Medulla oblongata (tissue), 1 donor: ENCODE data around the gene CALD1.

ENCODE experiments used
- DNase-seq: peaks from one replicate; pipeline ENCODE4 v3.0.0-alpha.2; 2015; ENCODE audit errors: extremely low spot score

The CALD1 gene

GRCh38 chr7:134926396-134926795 is 147.0 kb downstream of the CALD1 start:
- no peak for DNase-seq

GRCh38 chr7:134927076-134927475 is 147.6 kb downstream of the CALD1 start:
- DNase-seq, result no peak

GRCh38 chr7:134927723-134928122 is 148.3 kb downstream of the CALD1 start:
- no peak for DNase-seq

GRCh38 chr7:134928554-134928953 is 149.1 kb downstream of the CALD1 start:
- no peak for DNase-seq

GRCh38 chr7:134931487-134931886 is 152.1 kb downstream of the CALD1 start:
- DNase-seq, result no peak

- no peak for DNase-seq
Observed at GRCh38 chr7:134932707-134933370, 153.4 kb downstream of the CALD1 start.

GRCh38 chr7:134933460-134934068 is 154.1 kb downstream of the CALD1 start:
- no peak for DNase-seq

GRCh38 chr7:134935701-134936100 is 156.3 kb downstream of the CALD1 start:
- no peak for DNase-seq

GRCh38 chr7:134936893-134937510 is 157.6 kb downstream of the CALD1 start:
- DNase-seq, result no peak

DNA sequence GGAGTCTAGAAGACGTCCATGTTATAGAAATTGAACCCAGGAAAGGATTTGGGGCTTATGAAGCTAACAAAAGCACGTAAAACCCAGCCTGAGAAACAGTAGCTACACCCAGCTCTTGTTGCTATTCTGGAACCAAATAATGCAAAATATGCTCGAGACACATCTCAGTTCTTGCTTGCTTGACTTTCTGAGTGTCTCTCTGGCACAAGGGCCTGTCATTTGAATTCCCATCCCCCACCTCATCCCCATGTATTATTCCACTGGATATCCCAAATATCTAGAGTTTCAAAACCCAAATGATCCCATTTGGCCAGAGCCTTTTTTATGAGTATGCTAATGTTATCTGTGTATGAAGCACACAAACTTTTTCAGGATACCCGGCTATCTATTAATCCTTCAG is 158.7 kb downstream of the CALD1 start:
- DNase-seq, result no peak

GRCh38 chr7:134939136-134939535 is 159.7 kb downstream of the CALD1 start:
- DNase-seq, result no peak

DNA sequence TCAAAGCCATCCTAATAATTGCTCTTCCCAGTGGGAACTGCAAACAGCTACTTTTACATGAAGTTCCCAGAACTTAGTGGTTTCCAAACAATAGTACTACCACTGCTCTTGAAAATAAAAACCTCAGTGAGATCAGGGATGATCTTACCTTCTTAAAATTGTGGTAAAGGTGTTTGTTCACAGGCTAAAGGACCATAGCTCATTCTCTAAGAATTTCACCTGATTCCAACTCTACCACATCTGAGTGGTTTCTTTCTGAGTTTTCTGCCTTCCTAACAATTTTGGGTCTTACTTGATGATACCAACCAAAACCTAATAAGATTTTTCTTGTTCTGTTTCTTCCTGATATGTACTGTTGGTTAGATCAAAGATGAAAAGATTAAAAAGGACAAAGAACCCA is 161.3 kb downstream of the CALD1 start:
- DNase-seq, result no peak

DNA sequence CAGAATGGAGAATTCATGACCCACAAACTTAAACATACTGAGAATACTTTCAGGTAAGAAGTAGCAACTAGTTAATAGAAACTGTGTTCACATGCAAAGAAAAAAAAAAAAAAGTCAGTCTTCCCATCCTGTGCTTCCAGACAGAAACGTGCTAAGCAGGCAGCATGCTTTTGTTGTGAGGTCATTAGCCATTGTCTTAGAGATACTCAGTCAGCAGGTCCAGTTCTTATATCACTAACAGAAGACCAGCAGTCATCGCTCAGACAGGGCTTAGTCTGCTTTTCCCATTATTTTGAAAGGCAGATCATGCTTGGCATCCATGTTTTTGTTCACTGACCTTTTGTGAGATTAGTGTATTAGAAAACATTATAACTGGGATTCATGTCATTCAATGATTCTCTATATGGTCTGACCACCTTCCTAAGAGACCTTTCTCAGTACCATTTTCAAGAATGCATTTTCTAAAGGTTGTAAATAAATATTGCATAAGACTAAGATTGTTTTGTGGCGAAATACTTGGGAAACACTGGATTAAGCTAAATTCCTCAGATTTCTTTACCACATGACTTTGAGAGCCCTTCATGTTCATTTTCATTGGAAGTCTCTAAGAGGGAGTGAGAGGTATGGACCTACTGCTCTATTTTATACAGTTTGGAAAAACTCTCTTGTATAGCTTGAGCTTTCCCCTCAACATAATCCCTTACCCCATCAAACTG is 161.9 kb downstream of the CALD1 start:
- no peak for DNase-seq

DNA sequence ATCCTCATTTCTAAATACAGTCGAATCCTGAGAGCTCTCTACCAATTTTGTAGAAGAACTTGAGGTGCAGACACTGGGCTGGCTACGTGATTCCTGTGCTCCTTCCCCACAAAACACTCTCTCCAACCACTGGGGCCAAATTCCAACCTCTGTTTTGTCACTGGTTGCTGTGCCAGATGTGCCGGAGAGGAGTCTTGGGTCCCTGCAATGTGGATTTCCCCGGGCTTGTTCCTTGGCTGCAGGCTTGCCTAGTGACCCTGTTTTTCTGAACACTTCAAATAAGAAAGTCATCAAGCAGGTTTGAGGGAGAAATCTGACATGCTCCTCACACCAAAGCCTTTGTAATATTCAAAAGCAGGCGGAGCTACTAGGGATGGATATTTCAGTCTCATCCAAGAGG is 162.5 kb downstream of the CALD1 start:
- no peak for DNase-seq

GRCh38 chr7:134942690-134943466 is 163.4 kb downstream of the CALD1 start:
- DNase-seq, result no peak

DNA sequence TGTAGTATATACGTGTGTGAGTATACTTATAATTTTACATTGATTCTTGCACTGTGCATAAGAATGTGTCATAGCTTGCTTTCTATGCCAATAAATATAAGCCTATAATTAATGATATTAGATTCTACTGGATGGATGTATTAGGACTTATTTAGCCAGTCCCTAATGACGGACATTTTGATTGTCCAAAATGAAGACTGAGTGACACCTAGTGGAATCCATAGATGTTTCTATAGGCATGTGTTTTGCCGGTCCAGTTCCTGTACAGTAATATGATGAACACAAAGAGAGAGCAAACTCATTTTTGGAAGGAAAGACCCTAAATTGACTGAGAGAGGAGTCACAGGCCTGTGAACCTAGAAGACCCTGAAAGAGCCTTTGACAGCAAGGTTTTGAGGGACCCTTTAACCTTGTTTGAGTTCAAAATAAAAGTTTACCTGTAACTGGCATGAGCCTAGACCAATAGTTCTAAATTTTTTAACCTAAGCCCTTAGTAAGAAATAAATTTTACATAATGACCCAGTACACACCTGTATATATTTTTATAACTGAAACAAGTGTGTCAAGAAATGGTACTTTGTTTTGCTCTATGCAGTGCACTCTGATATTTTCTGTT is 164.5 kb downstream of the CALD1 start:
- DNase-seq, result peak; percentile 67

- DNase-seq, result no peak
Observed at GRCh38 chr7:134945691-134946090, 166.3 kb downstream of the CALD1 start.

DNA sequence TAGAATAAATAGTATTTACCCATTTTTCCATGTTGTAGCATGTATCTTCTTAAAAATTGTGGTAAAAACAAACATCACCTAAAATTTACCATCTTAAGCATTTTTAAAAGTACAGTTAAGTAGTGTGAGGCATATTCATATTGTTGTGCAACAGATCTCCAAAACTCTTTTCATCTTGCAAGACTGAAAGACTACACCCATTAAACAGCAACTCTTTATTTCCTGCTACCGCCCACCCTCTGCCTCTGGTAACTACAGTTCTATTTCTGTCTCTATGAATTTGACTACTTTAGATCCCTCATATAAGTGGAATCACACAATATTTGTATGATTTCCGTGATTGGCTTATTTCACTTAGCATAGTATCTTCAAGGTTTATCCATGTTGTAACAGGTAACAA is 166.8 kb downstream of the CALD1 start:
- no peak for DNase-seq

- no peak for DNase-seq
Observed at GRCh38 chr7:134947329-134947728, 167.9 kb downstream of the CALD1 start.

DNA sequence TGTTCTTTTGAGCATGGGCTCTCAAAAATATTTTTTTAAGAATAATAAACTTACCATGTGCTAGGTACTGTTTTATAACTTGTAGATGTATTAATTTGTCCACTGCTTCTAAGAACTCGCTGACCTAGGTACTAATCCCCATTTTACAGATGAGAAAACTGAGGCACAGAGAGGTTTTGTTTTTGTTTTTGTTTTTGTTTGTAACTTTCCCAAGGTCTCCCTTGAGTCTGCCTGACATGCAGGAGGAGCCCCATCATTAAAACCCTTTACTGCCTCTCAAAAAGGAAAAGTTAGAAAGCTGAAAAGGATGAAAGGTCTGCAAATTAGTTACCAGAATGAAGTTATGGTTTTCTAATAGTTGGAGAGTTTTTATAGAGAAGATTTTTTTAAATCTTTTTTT is 168.4 kb downstream of the CALD1 start:
- no peak for DNase-seq

DNA sequence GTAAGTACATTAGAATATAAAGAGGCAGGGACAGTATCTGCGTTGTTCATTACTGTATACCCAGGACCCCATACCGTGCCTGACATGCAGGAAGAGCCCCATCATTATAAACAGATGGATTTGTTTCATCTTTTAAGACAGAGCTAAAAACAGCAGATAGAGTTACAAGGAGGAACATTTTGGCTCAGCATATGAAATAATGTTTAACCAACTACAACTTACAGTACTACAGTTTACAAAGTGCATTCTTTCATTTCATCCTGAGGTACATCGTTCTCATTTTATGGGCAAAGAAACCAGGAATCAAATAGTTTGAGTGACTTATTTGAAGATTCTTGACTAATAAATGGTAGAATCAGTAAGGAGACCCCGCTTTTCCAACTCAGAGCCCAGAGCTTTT is 168.8 kb downstream of the CALD1 start:
- DNase-seq, result no peak

- no peak for DNase-seq
Observed at GRCh38 chr7:134948736-134949135, 169.3 kb downstream of the CALD1 start.
